Endodermal cell (in vitro differentiated cells): ENCODE results near the gene CAPN13. TPM values are rescaled to one million over a fixed set of nuclear protein-coding genes. Genes with fewer than 3 reads are reported as not detected.

ENCODE experiments used
- DNase-seq: peaks from one replicate; pipeline ENCODE4 v3.0.0-alpha.2; 2017
- H3K27ac ChIP-seq: 2 replicates; pipeline ENCODE4 v1.5.1; 2013; ENCODE audit warnings: mild to moderate bottlenecking, low read depth, low read length, moderate library complexity
- H3K27me3 ChIP-seq: 2 replicates; pipeline ENCODE4 v1.6.1; 2013; ENCODE audit warnings: mild to moderate bottlenecking, low read length, moderate library complexity; ENCODE audit not compliant: insufficient read depth, control insufficient read depth, poor library complexity, severe bottlenecking
- H3K36me3 ChIP-seq: 2 replicates; pipeline ENCODE4 v1.7.0; 2013; ENCODE audit warnings: mild to moderate bottlenecking, low read length, moderate library complexity; ENCODE audit not compliant: control insufficient read depth, insufficient read depth
- H3K4me1 ChIP-seq: one replicate; pipeline ENCODE4 v1.7.0; 2013; ENCODE audit warnings: low read length; ENCODE audit not compliant: control insufficient read depth, insufficient read depth
- H3K4me3 ChIP-seq: 2 replicates; pipeline ENCODE4 v1.5.1; 2013; ENCODE audit warnings: mild to moderate bottlenecking, low read length, moderate library complexity
- H3K9ac ChIP-seq: 2 replicates; pipeline ENCODE4 v1.6.1; 2013; ENCODE audit warnings: mild to moderate bottlenecking, low read length, moderate library complexity; ENCODE audit not compliant: poor library complexity, severe bottlenecking; ENCODE audit errors: extremely low read depth
- H3K9me3 ChIP-seq: 2 replicates; pipeline ENCODE4 v1.6.1; 2013; ENCODE audit warnings: mild to moderate bottlenecking, low read length, moderate library complexity; ENCODE audit not compliant: control insufficient read depth
- H3K27ac Mint-ChIP-seq: 2 replicates; pipeline ENCODE4 v1.8.0; 2020; ENCODE audit warnings: mixed read lengths
- H3K27me3 Mint-ChIP-seq: 2 replicates; pipeline ENCODE4 v1.8.0; 2021; ENCODE audit warnings: mild to moderate bottlenecking, mixed read lengths; ENCODE audit not compliant: insufficient read depth
- H3K36me3 Mint-ChIP-seq: 2 replicates; pipeline ENCODE4 v1.8.0; 2020; ENCODE audit warnings: low read depth, mixed read lengths
- H3K4me1 Mint-ChIP-seq: 2 replicates; pipeline ENCODE4 v1.8.0; 2020; ENCODE audit warnings: mixed read lengths
- H3K4me3 Mint-ChIP-seq: 2 replicates; pipeline ENCODE4 v1.8.0; 2020; ENCODE audit warnings: mild to moderate bottlenecking, moderate library complexity, mixed read lengths
- H3K9me3 Mint-ChIP-seq: 2 replicates; pipeline ENCODE4 v1.8.0; 2020; ENCODE audit warnings: mild to moderate bottlenecking, mixed read lengths
- WGBS, 2 experiments: methylation state at CpG; one replicate each; pipeline versions ENCODE4 v1.1.5 to v1.1.7; 2013; ENCODE audit warnings: missing lambda C conversion rate in 2 of 2, mixed read lengths in 1 of 2; ENCODE audit not compliant: insufficient coverage in 1 of 2, insufficient read length in 1 of 2; 5-methylcytosine and 5-hydroxymethylcytosine counted together
- total RNA-seq, 2 donors: library from RNA; stranded (reverse); fragmentation: NEBNext Ultra II Directional in 1 of 2; extraction: Animal tissue kit (Norgen Biotek cat#: 25700) in 1 of 2; gene quantifications; 2 replicates in 1 of 2; 3 replicates in 1 of 2; pipeline ENCODE4 v1.2.1, GENCODE V29; 2021
- TF ChIP-seq, protein P1 (sequence below): fragments of 200-600 bp; sonication (generic); conservative IDR thresholded peaks from 2 replicates; pipeline ENCODE4 v1.5.0; 2021; ENCODE audit warnings: antibody characterized with exemption, mild to moderate bottlenecking

CAPN13 gene
- total RNA-seq, 2 donors from 2014 or later: 29.5 to 38.6 TPM

DNA sequence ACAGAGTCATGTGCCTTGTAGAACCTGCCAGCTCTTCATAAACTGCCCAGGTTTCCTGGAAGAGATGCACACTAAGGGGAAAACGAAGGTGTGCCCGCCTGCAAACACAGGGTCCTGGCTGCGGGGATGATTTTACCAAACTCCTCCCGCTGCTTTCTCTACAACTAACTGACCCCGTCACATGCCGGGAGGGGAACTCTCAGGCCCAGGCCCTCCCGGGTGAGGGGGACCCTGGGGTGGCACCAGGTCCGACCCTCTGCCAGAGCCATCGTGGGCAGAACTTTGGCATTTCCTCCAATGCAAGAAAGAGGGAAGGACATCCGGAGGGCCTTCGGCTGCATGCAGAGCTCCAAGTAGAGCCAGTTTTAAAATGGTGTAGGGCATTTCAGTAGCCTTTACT, 28.6 kb downstream of the CAPN13 start:
- peaks cover 24% of the 10 kb centered on the region for H3K36me3 ChIP-seq
- H3K27ac ChIP-seq: no peak overlapping the region
- H3K4me1 ChIP-seq: peaks cover 3% of the 10 kb centered on the region
- Mint-ChIP-seq H3K27ac (no peak overlapping the region), H3K4me1 (no peaks in the 10 kb centered on the region), H3K9me3 (no peaks in the 10 kb centered on the region), H3K36me3 (peaks cover 40% of the 10 kb centered on the region), H3K4me3 (no peak overlapping the region), H3K27me3 (no peaks in the 10 kb centered on the region)
- H3K27me3 ChIP-seq: no peaks in the 10 kb centered on the region
- no peak for DNase-seq
- no peak overlapping the region for H3K4me3 ChIP-seq
- no peak overlapping the region for H3K9ac ChIP-seq
- H3K9me3 ChIP-seq: no peaks in the 10 kb centered on the region
- TF ChIP-seq, protein P1, sequence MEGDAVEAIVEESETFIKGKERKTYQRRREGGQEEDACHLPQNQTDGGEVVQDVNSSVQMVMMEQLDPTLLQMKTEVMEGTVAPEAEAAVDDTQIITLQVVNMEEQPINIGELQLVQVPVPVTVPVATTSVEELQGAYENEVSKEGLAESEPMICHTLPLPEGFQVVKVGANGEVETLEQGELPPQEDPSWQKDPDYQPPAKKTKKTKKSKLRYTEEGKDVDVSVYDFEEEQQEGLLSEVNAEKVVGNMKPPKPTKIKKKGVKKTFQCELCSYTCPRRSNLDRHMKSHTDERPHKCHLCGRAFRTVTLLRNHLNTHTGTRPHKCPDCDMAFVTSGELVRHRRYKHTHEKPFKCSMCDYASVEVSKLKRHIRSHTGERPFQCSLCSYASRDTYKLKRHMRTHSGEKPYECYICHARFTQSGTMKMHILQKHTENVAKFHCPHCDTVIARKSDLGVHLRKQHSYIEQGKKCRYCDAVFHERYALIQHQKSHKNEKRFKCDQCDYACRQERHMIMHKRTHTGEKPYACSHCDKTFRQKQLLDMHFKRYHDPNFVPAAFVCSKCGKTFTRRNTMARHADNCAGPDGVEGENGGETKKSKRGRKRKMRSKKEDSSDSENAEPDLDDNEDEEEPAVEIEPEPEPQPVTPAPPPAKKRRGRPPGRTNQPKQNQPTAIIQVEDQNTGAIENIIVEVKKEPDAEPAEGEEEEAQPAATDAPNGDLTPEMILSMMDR: no peak
- WGBS, 2 experiments: 97% methylated on average over 5 to 11 of the region's 11 CpGs

DNA sequence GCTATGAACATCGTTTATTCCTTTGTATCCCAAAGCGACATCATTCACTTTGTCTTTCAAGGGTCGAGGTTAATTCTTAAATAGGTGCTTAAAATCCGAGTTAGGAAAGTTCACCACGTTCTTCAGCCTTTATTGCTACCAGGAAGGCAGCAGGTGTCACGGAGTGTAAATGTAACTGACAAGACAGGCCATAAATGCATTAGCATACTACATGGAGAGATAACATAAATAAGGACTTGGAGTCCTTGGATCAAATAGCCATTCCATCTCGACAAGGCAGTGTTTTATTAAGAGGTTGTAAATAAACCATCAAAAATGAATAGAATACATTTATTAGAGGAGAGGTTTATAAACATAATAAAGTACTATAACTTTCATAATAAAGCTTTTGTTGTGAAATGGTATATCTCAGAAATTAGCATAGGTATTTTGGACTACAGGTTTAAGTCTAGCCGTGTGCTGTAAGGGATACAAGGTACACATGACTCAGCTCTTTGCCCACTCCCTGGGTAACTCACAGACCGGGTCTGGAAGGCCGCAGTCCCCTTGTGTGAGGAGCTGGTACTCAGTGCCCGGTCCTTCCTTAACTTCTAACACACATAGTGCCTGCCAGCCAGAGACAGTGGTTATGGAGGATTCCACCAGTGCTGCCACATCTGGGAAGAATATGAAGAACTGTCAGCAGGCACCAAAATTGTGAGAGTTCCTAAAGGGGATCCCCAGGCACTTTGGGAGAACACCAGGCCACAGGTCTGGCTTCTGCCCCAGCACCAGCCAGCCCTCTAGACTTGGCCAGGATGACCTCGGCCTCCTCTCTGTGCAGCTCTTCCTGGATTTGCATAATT, 29.4 kb downstream of the CAPN13 start:
- WGBS, 2 experiments: 90 to 96% methylated on average over 9 to 12 of the region's 12 CpGs
- Mint-ChIP-seq H3K4me3 (no peak overlapping the region), H3K27ac (no peak overlapping the region), H3K4me1 (no peaks in the 10 kb centered on the region), H3K36me3 (peaks cover 37% of the 10 kb centered on the region), H3K9me3 (no peaks in the 10 kb centered on the region), H3K27me3 (no peaks in the 10 kb centered on the region)
- H3K4me1 ChIP-seq: peaks cover 3% of the 10 kb centered on the region
- DNase-seq: peak; percentile 16
- H3K36me3 ChIP-seq: peaks cover 17% of the 10 kb centered on the region
- no peak overlapping the region for H3K4me3 ChIP-seq
- H3K27me3 ChIP-seq: no peaks in the 10 kb centered on the region
- TF ChIP-seq, protein P1: no peak
- H3K9ac ChIP-seq: no peak overlapping the region
- H3K9me3 ChIP-seq: no peaks in the 10 kb centered on the region
- H3K27ac ChIP-seq: no peak overlapping the region

DNA sequence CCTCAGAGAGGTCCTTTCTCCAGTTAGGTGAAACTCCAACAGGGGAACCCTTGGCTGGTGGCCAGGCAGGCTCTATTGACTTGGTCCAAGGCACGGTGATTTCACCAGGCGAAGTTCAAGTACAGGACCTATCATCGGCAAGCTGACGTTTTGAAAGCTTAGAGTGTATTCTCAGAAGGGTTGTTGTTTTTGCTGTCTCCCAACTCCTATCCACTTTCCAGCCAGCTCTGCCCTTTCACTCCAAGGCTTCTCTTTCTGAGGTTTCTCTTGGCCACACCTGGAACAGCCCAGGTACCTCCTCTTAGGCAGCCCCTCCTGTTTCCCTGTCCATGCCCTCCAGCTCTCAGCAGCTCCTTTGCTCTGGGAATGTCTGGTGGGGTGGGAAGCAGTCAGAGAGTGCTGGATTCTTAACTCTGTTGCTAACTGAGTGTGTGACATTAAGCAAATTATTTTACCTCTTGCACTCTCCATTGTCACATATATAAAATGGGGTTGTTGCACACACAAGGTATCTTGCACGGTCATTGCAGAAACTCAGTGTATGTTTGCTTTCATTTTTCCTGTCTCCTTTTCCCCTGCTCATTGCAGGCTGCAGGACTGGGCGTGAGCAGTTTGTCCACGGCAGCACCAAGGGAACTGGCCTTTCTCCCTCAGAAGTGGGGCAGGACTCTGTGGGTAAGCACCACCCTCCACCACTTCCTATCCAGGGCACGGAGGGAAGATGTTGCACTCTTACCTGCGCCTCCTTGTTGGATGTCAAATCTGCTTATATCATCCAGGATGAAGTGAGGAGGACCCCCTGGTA, 30.2 kb downstream of the CAPN13 start:
- Histone ChIP-seq H3K36me3 (peaks cover 9% of the 10 kb centered on the region), H3K27ac (no peak overlapping the region), H3K9me3 (no peaks in the 10 kb centered on the region), H3K27me3 (no peaks in the 10 kb centered on the region), H3K4me3 (no peak overlapping the region), H3K4me1 (peaks cover 3% of the 10 kb centered on the region), H3K9ac (no peak overlapping the region)
- DNase-seq: peak; percentile 40
- H3K27me3 Mint-ChIP-seq: no peaks in the 10 kb centered on the region
- no peak overlapping the region for H3K27ac Mint-ChIP-seq
- peaks cover 34% of the 10 kb centered on the region for H3K36me3 Mint-ChIP-seq
- no peak overlapping the region for H3K4me3 Mint-ChIP-seq
- WGBS, 2 experiments: 94 to 97% methylated on average over 6 to 9 of the region's 9 CpGs
- no peaks in the 10 kb centered on the region for H3K9me3 Mint-ChIP-seq
- H3K4me1 Mint-ChIP-seq: no peaks in the 10 kb centered on the region
- TF ChIP-seq, protein P1: no peak
